ENCODE data around the gene BMP2K.
"Not testable (repeated sequence)": the region's sequence is repeated elsewhere in the genome, so short reads cannot be mapped to it uniquely, and the experiment has no call there.

The BMP2K gene

DNA sequence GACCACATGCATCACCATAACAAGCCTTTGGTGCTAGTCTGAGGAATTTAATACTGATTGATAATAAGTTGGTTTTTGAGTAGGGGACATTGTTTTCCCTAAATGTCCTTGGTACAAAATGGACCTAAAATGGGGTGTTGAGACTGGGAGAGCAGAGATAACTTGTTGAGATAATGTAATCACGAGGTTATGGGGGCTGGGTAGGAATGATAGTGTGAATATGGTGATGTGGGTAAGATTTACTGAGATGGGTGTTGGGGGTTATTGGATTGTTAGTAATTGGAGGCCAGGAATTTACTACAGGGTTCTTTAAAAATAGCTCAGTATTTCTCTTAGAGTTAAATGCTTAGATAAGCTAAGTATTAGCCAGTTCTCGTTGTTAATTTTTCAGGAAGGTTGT, 3.9 kb downstream of the BMP2K start:
- H3K27me3 ChIP-seq (ENCODE audit: control insufficient read depth, insufficient read depth, low read length), result no peaks in the 10 kb centered on the region
- no peak overlapping the region for H3K9ac ChIP-seq (ENCODE audit: low read length)
- no peak overlapping the region for H3K27ac ChIP-seq (ENCODE audit: low read depth, low read length)
- H3K36me3 ChIP-seq (ENCODE audit: control insufficient read depth, insufficient read depth, low read length), result no peaks in the 10 kb centered on the region
- H3K4me3 ChIP-seq (ENCODE audit: low read length), result no peak overlapping the region
- H3K4me1 ChIP-seq (ENCODE audit: control insufficient read depth, insufficient read depth, low read length), result no peaks in the 10 kb centered on the region

- Histone ChIP-seq H3K4me1 (ENCODE audit: control insufficient read depth, insufficient read depth, low read length) (no peaks in the 10 kb centered on the region), H3K27me3 (ENCODE audit: control insufficient read depth, insufficient read depth, low read length) (no peaks in the 10 kb centered on the region), H3K4me3 (ENCODE audit: low read length) (no peak overlapping the region), H3K27ac (ENCODE audit: low read depth, low read length) (no peak overlapping the region), H3K36me3 (ENCODE audit: control insufficient read depth, insufficient read depth, low read length) (no peaks in the 10 kb centered on the region), H3K9ac (ENCODE audit: low read length) (no peak overlapping the region)
These were observed 5.0 kb downstream of the BMP2K start for GRCh38 chr4:78781139-78781538.

DNA sequence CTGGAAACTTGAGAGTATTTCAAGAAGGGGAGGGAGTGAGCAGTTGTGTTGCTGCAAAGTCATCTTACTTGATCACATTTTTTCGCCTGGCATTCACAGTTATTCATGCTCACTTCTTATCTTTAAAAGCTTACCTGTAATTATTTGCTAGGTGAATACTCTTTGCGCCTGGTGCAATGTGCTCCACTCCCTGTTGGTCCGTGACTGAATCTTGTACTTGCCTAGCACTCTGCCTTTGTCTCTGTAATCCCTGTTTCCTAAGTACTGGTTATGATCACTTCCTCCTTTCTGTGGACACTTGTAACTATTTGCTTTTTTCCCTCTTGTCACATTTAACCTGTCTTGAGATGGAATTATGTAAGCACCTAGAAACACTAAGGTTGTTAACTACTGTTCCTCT, 5.8 kb downstream of the BMP2K start:
- Histone ChIP-seq H3K27me3 (ENCODE audit: control insufficient read depth, insufficient read depth, low read length) (no peaks in the 10 kb centered on the region), H3K27ac (ENCODE audit: low read depth, low read length) (no peak overlapping the region), H3K4me1 (ENCODE audit: control insufficient read depth, insufficient read depth, low read length) (no peaks in the 10 kb centered on the region), H3K4me3 (ENCODE audit: low read length) (no peak overlapping the region), H3K36me3 (ENCODE audit: control insufficient read depth, insufficient read depth, low read length) (no peaks in the 10 kb centered on the region), H3K9ac (ENCODE audit: low read length) (no peak overlapping the region)

GRCh38 chr4:78784236-78784865, 8.2 kb downstream of the BMP2K start:
- H3K4me1 ChIP-seq (ENCODE audit: control insufficient read depth, insufficient read depth, low read length), result no peaks in the 10 kb centered on the region
- H3K9ac ChIP-seq (ENCODE audit: low read length), result no peak overlapping the region
- no peaks in the 10 kb centered on the region for H3K27me3 ChIP-seq (ENCODE audit: control insufficient read depth, insufficient read depth, low read length)
- H3K36me3 ChIP-seq (ENCODE audit: control insufficient read depth, insufficient read depth, low read length), result no peaks in the 10 kb centered on the region
- H3K27ac ChIP-seq (ENCODE audit: low read depth, low read length), result no peak overlapping the region
- H3K4me3 ChIP-seq (ENCODE audit: low read length), result no peak overlapping the region

DNA sequence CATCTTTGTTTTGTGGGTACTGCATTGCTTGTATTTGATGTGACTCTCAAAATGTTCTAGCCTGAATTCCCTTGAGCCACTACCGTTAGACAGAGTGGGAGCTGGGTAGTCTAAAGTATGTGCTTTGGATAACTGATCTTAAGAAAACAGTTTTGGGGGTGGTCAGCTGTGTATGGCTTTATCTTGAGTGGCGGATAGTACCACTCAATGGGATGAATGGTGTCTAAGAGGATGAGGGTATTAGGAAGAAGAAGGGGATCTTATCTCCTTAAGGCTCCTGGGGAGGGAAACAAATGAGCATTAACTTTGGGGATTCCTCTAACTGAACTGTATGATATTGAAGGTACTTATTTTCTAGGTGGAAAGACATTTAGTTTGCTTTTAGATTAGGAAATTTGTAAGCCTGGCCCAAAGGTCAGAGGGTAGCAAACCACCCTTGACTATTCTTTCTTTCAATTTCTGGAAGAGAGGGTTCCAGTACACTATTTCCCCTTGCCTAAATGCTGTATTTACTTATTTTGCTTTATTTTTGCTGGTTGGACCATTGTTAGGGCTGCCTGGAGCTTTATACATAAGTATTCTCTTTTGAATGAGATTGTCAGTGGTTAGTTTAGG, 11.3 kb downstream of the BMP2K start:
- H3K9ac ChIP-seq (ENCODE audit: low read length), result no peak overlapping the region
- H3K36me3 ChIP-seq (ENCODE audit: control insufficient read depth, insufficient read depth, low read length), result no peaks in the 10 kb centered on the region
- H3K27ac ChIP-seq (ENCODE audit: low read depth, low read length), result no peak overlapping the region
- no peak overlapping the region for H3K4me3 ChIP-seq (ENCODE audit: low read length)
- H3K27me3 ChIP-seq (ENCODE audit: control insufficient read depth, insufficient read depth, low read length), result no peaks in the 10 kb centered on the region
- no peaks in the 10 kb centered on the region for H3K4me1 ChIP-seq (ENCODE audit: control insufficient read depth, insufficient read depth, low read length)

GRCh38 chr4:78788007-78788889, 12.1 kb downstream of the BMP2K start:
- Histone ChIP-seq H3K4me3 (ENCODE audit: low read length) (no peak overlapping the region), H3K4me1 (ENCODE audit: control insufficient read depth, insufficient read depth, low read length) (no peaks in the 10 kb centered on the region), H3K36me3 (ENCODE audit: control insufficient read depth, insufficient read depth, low read length) (no peaks in the 10 kb centered on the region), H3K27me3 (ENCODE audit: control insufficient read depth, insufficient read depth, low read length) (no peaks in the 10 kb centered on the region), H3K27ac (ENCODE audit: low read depth, low read length) (no peak overlapping the region), H3K9ac (ENCODE audit: low read length) (no peak overlapping the region)

DNA sequence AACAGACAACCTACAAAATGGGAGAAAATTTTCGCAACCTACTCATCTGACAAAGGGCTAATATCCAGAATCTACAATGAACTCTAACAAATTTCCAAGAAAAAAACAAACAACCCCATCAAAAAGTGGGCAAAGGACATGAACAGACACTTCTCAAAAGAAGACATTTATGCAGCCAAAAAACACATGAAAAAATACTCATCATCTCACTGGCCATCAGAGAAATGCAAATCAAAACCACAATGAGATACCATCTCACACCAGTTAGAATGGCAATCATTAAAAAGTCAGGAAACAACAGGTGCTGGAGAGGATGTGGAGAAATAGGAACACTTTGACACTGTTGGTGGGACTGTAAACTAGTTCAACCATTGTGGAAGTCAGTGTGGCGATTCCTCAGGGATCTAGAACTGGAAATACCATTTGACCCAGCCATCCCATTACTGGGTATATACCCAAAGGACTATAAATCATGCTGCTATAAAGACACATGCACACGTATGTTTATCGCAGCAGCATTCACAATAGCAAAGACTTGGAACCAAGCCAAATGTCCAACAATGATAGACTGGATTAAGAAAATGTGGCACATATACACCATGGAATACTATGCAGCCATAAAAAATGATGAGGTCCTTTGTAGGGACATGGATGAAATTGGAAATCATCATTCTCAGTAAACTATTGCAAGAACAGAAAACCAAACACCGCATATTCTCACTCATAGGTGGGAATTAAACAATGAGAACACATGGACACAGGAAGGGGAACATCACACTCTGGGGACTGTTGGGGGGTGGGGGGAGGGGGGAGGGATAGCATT, 19.7 kb downstream of the BMP2K start:
- H3K27ac ChIP-seq (ENCODE audit: low read depth, low read length); H3K4me3 ChIP-seq (ENCODE audit: low read length); H3K9ac ChIP-seq (ENCODE audit: low read length); H3K36me3 ChIP-seq (ENCODE audit: control insufficient read depth, insufficient read depth, low read length); H3K27me3 ChIP-seq (ENCODE audit: control insufficient read depth, insufficient read depth, low read length); H3K4me1 ChIP-seq (ENCODE audit: control insufficient read depth, insufficient read depth, low read length): not testable (repeated sequence)

DNA sequence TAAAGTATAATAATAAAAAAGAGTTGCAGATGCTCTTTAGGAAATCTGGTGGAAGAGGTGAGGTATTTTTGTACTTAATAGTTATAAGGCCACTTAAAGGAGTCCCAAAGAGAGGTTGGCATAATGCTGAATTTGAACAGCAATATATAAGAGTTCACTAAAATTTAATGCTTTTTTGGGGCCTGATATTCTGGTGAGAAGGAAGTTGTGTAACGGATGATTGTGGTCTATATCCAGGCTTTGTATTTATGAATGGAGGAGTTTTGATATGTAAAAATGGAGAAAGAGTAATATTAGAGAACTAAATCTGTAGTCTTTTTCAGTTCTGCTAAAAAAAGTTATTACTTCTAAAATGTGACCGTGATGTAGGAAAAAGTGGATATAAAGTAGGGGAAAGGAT, 20.4 kb downstream of the BMP2K start:
- H3K4me1 ChIP-seq (ENCODE audit: control insufficient read depth, insufficient read depth, low read length), result no peaks in the 10 kb centered on the region
- H3K27ac ChIP-seq (ENCODE audit: low read depth, low read length), result no peak overlapping the region
- H3K4me3 ChIP-seq (ENCODE audit: low read length), result no peak overlapping the region
- no peaks in the 10 kb centered on the region for H3K27me3 ChIP-seq (ENCODE audit: control insufficient read depth, insufficient read depth, low read length)
- H3K9ac ChIP-seq (ENCODE audit: low read length), result no peak overlapping the region
- H3K36me3 ChIP-seq (ENCODE audit: control insufficient read depth, insufficient read depth, low read length), result no peaks in the 10 kb centered on the region

GRCh38 chr4:78797777-78798284, 21.7 kb downstream of the BMP2K start:
- H3K4me1 ChIP-seq (ENCODE audit: control insufficient read depth, insufficient read depth, low read length), result no peaks in the 10 kb centered on the region
- H3K4me3 ChIP-seq (ENCODE audit: low read length), result no peak overlapping the region
- no peak overlapping the region for H3K27ac ChIP-seq (ENCODE audit: low read depth, low read length)
- H3K27me3 ChIP-seq (ENCODE audit: control insufficient read depth, insufficient read depth, low read length), result no peaks in the 10 kb centered on the region
- H3K36me3 ChIP-seq (ENCODE audit: control insufficient read depth, insufficient read depth, low read length), result no peaks in the 10 kb centered on the region
- H3K9ac ChIP-seq (ENCODE audit: low read length), result no peak overlapping the region

- H3K4me3 ChIP-seq (ENCODE audit: low read length), result no peak overlapping the region
- no peak overlapping the region for H3K9ac ChIP-seq (ENCODE audit: low read length)
- H3K27me3 ChIP-seq (ENCODE audit: control insufficient read depth, insufficient read depth, low read length), result no peaks in the 10 kb centered on the region
- no peak overlapping the region for H3K27ac ChIP-seq (ENCODE audit: low read depth, low read length)
- no peaks in the 10 kb centered on the region for H3K4me1 ChIP-seq (ENCODE audit: control insufficient read depth, insufficient read depth, low read length)
- no peaks in the 10 kb centered on the region for H3K36me3 ChIP-seq (ENCODE audit: control insufficient read depth, insufficient read depth, low read length)
These were observed 23.7 kb downstream of the BMP2K start for GRCh38 chr4:78799551-78800495.

GRCh38 chr4:78800965-78801364, 24.8 kb downstream of the BMP2K start:
- H3K27me3 ChIP-seq (ENCODE audit: control insufficient read depth, insufficient read depth, low read length), result no peaks in the 10 kb centered on the region
- H3K4me1 ChIP-seq (ENCODE audit: control insufficient read depth, insufficient read depth, low read length), result no peaks in the 10 kb centered on the region
- H3K27ac ChIP-seq (ENCODE audit: low read depth, low read length), result no peak overlapping the region
- H3K36me3 ChIP-seq (ENCODE audit: control insufficient read depth, insufficient read depth, low read length), result no peaks in the 10 kb centered on the region
- no peak overlapping the region for H3K9ac ChIP-seq (ENCODE audit: low read length)
- H3K4me3 ChIP-seq (ENCODE audit: low read length), result no peak overlapping the region

Data from rectal smooth muscle tissue (tissue), 1 donor.